OCI-LY7 (cell line): ENCODE measurements around the gene GAS7. TPM values are rescaled to one million over a fixed set of nuclear protein-coding genes. Genes with fewer than 3 reads are reported as not detected.

ENCODE experiments used
- BruUV-seq: library from RNA; stranded (reverse); fragments of 400-500 nt; replicated peaks from 2 replicates; lab custom pipeline; 2021; lab: Mats Ljungman, UMichigan
- CTCF ChIA-PET: fragments of 300-600 bp; sonication (Branson Sonifier 250); formaldehyde crosslinking; loops from one replicate; lab custom pipeline; 2022; ENCODE audit warnings: antibody characterized with exemption; ENCODE audit not compliant: unreplicated experiment; lab: Charles Lee
- POLR2A ChIA-PET: fragments of 300-600 bp; sonication (Branson Sonifier 250); formaldehyde crosslinking; loops from one replicate; lab custom pipeline; 2022; ENCODE audit warnings: antibody characterized with exemption; lab: Charles Lee
- DNase-seq: peaks from one replicate; pipeline ENCODE4 v3.0.0-alpha.2; 2015; ENCODE audit warnings: low spot score
- H2AFZ ChIP-seq: fragments of 200-600 bp; sonication (generic), shearing (Covaris generic); 2 replicates; pipeline ENCODE4 v1.6.1; 2014; ENCODE audit warnings: mild to moderate bottlenecking, antibody characterized with exemption, low read length, moderate library complexity
- H3K27ac ChIP-seq: fragments of 200-600 bp; sonication (generic); 2 replicates; pipeline ENCODE4 v1.5.1; 2014; ENCODE audit warnings: mixed run types, low read depth, mild to moderate bottlenecking, moderate library complexity, low read length, inconsistent platforms; ENCODE audit not compliant: poor library complexity, severe bottlenecking
- H3K36me3 ChIP-seq: fragments of 200-600 bp; sonication (generic); 2 replicates; pipeline ENCODE4 v1.6.1; 2014; ENCODE audit warnings: mild to moderate bottlenecking, antibody characterized with exemption, low read length, moderate library complexity, mixed read lengths; ENCODE audit not compliant: insufficient read depth
- H3K4me1 ChIP-seq: fragments of 200-600 bp; sonication (generic); 2 replicates; pipeline ENCODE4 v1.5.1; 2014; ENCODE audit warnings: mild to moderate bottlenecking, low read length; ENCODE audit not compliant: insufficient read depth, poor library complexity, severe bottlenecking
- H3K4me2 ChIP-seq: fragments of 200-600 bp; sonication (generic); 2 replicates; pipeline ENCODE4 v1.6.1; 2014; ENCODE audit warnings: mild to moderate bottlenecking, low read length
- H3K4me3 ChIP-seq: fragments of 200-600 bp; sonication (generic); 2 replicates; pipeline ENCODE4 v1.5.1; 2014; ENCODE audit warnings: mild to moderate bottlenecking, low read depth, low read length; ENCODE audit not compliant: poor library complexity, severe bottlenecking
- H3K79me2 ChIP-seq: fragments of 200-600 bp; sonication (generic); 2 replicates; pipeline ENCODE4 v1.6.1; 2016; ENCODE audit warnings: low read depth, mild to moderate bottlenecking, low read length, moderate library complexity, mixed read lengths; ENCODE audit not compliant: insufficient read depth
- H3K9me2 ChIP-seq: fragments of 200-600 bp; sonication (generic); 2 replicates; pipeline ENCODE4 v1.6.1; 2016; ENCODE audit warnings: mild to moderate bottlenecking, low read length, mixed read lengths; ENCODE audit not compliant: insufficient read depth
- H3K9me3 ChIP-seq: fragments of 200-600 bp; sonication (generic); 2 replicates; pipeline ENCODE4 v1.6.1; 2014; ENCODE audit warnings: mild to moderate bottlenecking, mixed run types, low read length, mixed read lengths
- H4K20me1 ChIP-seq: fragments of 200-600 bp; sonication (generic); 2 replicates; pipeline ENCODE4 v1.6.1; 2014; ENCODE audit warnings: mild to moderate bottlenecking, antibody characterized with exemption, low read length, moderate library complexity, mixed read lengths; ENCODE audit not compliant: insufficient read depth
- EZH2phosphoT487 ChIP-seq: fragments of 200-600 bp; sonication (generic); IDR thresholded peaks from 2 replicates; pipeline ENCODE4 v1.6.1; 2018; ENCODE audit warnings: low read depth, borderline replicate concordance, mild to moderate bottlenecking, mixed run types, antibody characterized with exemption, low read length, moderate library complexity, mixed read lengths
- intact Hi-C: fragments of 100-400 bp; cut with micrococcal nuclease; formaldehyde crosslinking; loops from one replicate; pipeline ENCODE4 v1.10.0; 2022; ENCODE audit not compliant: unreplicated experiment
- total RNA-seq, 2 experiments: library from RNA; depleted of rRNA in 1 of 2; stranded (reverse); fragments of >200 nt in 1 of 2; shearing (Covaris generic) in 1 of 2; gene quantifications; 2 replicates each; pipeline ENCODE4 v1.2.3, GENCODE V29; 2014 to 2022
- TF ChIP-seq, protein P1 (sequence below): fragments of 200-600 bp; sonication (generic); conservative IDR thresholded peaks from 2 replicates; pipeline ENCODE4 v1.5.1; 2014; ENCODE audit warnings: mild to moderate bottlenecking, antibody characterized with exemption, low read length, moderate library complexity, mixed read lengths

Gene GAS7
- total RNA-seq, 2 experiments from 2014 or later = 1.5 TPM; not detected in 1

DNA sequence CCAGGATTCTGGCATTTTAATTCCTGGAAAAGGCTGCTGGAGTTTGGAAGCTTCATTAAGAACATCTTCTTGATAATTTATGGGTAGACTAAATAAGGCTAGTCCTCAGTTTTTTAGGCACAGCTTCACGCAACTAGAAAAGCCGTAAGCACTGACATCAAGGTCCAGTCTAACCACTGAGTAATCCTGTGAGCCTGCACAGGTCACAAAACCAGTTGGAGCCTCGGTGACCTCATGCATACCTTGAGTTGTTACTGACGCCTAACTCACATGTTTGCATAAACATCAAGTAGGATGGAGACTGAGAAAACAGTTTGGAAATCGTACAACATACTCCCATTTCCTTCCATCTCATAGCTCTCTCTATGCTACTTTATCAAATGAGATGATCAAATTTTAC lies 229.5 kb downstream of the GAS7 start:
- POLR2A ChIA-PET = no interaction called here
- H3K36me3 ChIP-seq = no peaks in the 10 kb centered on the region
- no peaks in the 10 kb centered on the region for H3K4me1 ChIP-seq
- no peak for DNase-seq
- H2AFZ ChIP-seq = no peak overlapping the region
- no peak overlapping the region for H3K4me2 ChIP-seq
- intact Hi-C loops = loop anchor here (5.0 kb wide), 1 partner anchor 258 kb away; no protein-coding TSS in a partner anchor
- no TSS peak for BruUV-seq
- H3K9me2 ChIP-seq = no peaks in the 10 kb centered on the region
- no peaks in the 10 kb centered on the region for H3K79me2 ChIP-seq
- H4K20me1 ChIP-seq = no peaks in the 10 kb centered on the region
- TF ChIP-seq, protein P1, sequence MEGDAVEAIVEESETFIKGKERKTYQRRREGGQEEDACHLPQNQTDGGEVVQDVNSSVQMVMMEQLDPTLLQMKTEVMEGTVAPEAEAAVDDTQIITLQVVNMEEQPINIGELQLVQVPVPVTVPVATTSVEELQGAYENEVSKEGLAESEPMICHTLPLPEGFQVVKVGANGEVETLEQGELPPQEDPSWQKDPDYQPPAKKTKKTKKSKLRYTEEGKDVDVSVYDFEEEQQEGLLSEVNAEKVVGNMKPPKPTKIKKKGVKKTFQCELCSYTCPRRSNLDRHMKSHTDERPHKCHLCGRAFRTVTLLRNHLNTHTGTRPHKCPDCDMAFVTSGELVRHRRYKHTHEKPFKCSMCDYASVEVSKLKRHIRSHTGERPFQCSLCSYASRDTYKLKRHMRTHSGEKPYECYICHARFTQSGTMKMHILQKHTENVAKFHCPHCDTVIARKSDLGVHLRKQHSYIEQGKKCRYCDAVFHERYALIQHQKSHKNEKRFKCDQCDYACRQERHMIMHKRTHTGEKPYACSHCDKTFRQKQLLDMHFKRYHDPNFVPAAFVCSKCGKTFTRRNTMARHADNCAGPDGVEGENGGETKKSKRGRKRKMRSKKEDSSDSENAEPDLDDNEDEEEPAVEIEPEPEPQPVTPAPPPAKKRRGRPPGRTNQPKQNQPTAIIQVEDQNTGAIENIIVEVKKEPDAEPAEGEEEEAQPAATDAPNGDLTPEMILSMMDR = no peak
- TF ChIP-seq EZH2phosphoT487 = no peak
- CTCF ChIA-PET = no interaction called here
- H3K9me3 ChIP-seq = no peaks in the 10 kb centered on the region
- no peak overlapping the region for H3K27ac ChIP-seq
- no peak overlapping the region for H3K4me3 ChIP-seq

DNA sequence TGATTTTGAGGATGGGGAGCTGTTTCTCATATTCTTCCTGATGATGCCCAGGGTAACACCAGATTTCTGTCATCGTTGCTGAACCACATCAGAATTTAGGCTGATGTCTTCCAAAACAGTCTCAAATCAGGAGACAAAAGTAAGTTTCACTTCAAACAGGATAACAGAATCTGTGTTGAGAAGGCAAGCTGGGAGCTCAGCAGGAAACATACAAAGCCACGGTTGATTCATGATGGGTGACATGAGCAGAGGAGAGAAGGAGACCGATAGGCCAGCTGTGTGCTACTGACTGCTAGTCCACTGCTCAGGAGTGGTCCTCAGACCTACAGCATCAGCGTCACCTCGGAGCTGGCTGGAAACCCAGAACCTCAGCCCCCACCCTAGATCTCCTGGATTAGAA lies 230.4 kb downstream of the GAS7 start:
- intact Hi-C loops = loop anchor here (5.0 kb wide), 1 partner anchor 259 kb away; no protein-coding TSS in a partner anchor

DNA sequence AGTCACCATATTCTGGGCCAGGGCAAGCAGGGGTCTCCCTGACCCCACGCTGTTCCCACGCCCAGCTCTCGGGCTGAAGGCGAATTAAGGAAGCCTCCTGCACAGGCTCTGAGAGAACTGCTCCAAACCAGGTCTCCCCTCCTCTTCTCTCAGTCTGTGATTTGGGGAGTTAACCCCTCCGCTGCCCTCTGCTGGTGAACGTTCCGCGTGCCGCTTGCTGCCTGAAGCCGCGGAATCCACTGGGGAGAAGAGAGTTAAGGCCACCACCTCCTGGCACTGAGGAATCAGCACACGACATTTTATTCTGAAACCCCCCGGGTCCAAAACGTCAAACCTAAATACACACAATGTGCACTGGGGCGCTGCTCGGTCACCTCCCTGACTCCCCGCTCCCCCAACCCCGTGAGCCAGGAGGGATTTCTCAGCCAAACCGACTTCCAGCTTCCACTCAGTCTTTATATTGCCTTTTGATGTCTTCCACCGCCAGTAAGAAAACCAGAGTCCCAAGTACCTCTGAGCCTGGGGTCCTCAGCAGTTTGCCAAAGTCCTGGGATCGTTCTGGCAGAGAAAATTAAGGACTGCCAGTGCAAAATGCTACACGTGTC lies 238.9 kb downstream of the GAS7 start:
- intact Hi-C loops = no loop called here
- Histone ChIP-seq H3K4me1 (no peaks in the 10 kb centered on the region), H4K20me1 (no peaks in the 10 kb centered on the region), H2AFZ (no peak overlapping the region), H3K36me3 (no peaks in the 10 kb centered on the region), H3K9me3 (no peaks in the 10 kb centered on the region), H3K9me2 (no peaks in the 10 kb centered on the region), H3K27ac (no peak overlapping the region), H3K4me2 (no peak overlapping the region), H3K4me3 (no peak overlapping the region), H3K79me2 (no peaks in the 10 kb centered on the region)
- ChIA-PET CTCF (no interaction called here), POLR2A (no interaction called here)
- TF ChIP-seq EZH2phosphoT487 = no peak
- TF ChIP-seq, protein P1 = peak; percentile 70
- BruUV-seq = no TSS peak
- DNase-seq = peak; percentile 25

More for the DNA sequence above, 230.4 kb downstream of the GAS7 start:
- no TSS peak for BruUV-seq
- no peaks in the 10 kb centered on the region for H3K4me1 ChIP-seq
- H4K20me1 ChIP-seq = no peaks in the 10 kb centered on the region
- DNase-seq = no peak
- H3K27ac ChIP-seq = no peak overlapping the region
- H3K79me2 ChIP-seq = no peaks in the 10 kb centered on the region
- no peak overlapping the region for H3K4me2 ChIP-seq
- H3K9me2 ChIP-seq = no peaks in the 10 kb centered on the region
- H3K36me3 ChIP-seq = no peaks in the 10 kb centered on the region
- no peaks in the 10 kb centered on the region for H3K9me3 ChIP-seq
- H2AFZ ChIP-seq = no peak overlapping the region
- ChIA-PET POLR2A (no interaction called here), CTCF (no interaction called here)
- no peak for TF ChIP-seq EZH2phosphoT487
- TF ChIP-seq, protein P1 = no peak
- H3K4me3 ChIP-seq = no peak overlapping the region
